Testis (tissue), 3 donors: ENCODE measurements around the gene CC2D1B. TPM values are rescaled to one million over a fixed set of nuclear protein-coding genes. Genes with fewer than 3 reads are reported as not detected.

Experiments
- DNase-seq: peaks from one replicate; pipeline ENCODE4 v3.0.0-alpha.2; 2019
- H3K27ac ChIP-seq, 2 donors: fragments of 200-600 bp; sonication (generic); one replicate each; pipeline ENCODE4 v1.5.1; 2019
- H3K27me3 ChIP-seq: fragments of 200-600 bp; sonication (generic); one replicate; pipeline ENCODE4 v1.5.1; 2019
- H3K36me3 ChIP-seq: fragments of 200-600 bp; sonication (generic); one replicate; pipeline ENCODE4 v1.5.1; 2017; ENCODE audit warnings: low read depth; ENCODE audit errors: missing control alignments
- H3K4me1 ChIP-seq: fragments of 200-600 bp; sonication (generic); one replicate; pipeline ENCODE4 v1.5.1; 2019
- H3K4me3 ChIP-seq, 2 donors: fragments of 200-600 bp; sonication (generic); one replicate each; pipeline ENCODE4 v1.5.1; 2017 to 2019
- H3K9me3 ChIP-seq: fragments of 200-600 bp; sonication (generic); one replicate; pipeline ENCODE4 v1.5.1; 2017
- CTCF ChIP-seq, 3 experiments: fragments of 450-650 bp in 2 of 3; fragments of 200-600 bp in 1 of 3; sonication (generic) in 1 of 3; IDR thresholded peaks; one replicate each; pipeline ENCODE4 v1.5.1; 2016 to 2019; ENCODE audit warnings: antibody characterized with exemption in 3 of 3, mild to moderate bottlenecking in 2 of 3, moderate library complexity in 1 of 3
- POLR2A ChIP-seq: fragments of 450-650 bp; IDR thresholded peaks from one replicate; pipeline ENCODE4 v1.6.1; 2017; ENCODE audit warnings: antibody characterized with exemption, mild to moderate bottlenecking, moderate library complexity
- WGBS, 2 donors: methylation state at CpG; one replicate each; pipeline ENCODE4 v1.1.5; 2018; 5-methylcytosine and 5-hydroxymethylcytosine counted together
- intact Hi-C: fragments of 100-400 bp; cut with DNase I; formaldehyde crosslinking; loops from one replicate; pipeline ENCODE4 v1.15.1; 2023; ENCODE audit warnings: low total_unique reads
- polyA plus RNA-seq: library from polyadenylated mRNA; stranded (reverse); fragments of 350-450 nt; fragmentation: Illumina TruSeq; extraction: RNeasy Lipid Tissue Mini Kit (QIAGEN cat#74804); gene quantifications from one replicate; pipeline ENCODE4 v1.2.3, GENCODE V29; 2014; ENCODE audit warnings: low read depth, low replicate concordance; ENCODE audit not compliant: insufficient read depth
- total RNA-seq, 2 donors: library from RNA; depleted of rRNA; stranded (reverse); fragments of >200 nt; gene quantifications; one replicate each; pipeline ENCODE4 v1.2.3, GENCODE V29; 2016

CC2D1B gene
- total and polyA plus RNA-seq, 3 donors from 2014 or later: 37.0 to 62.0 (median 51.0) TPM

GRCh38 chr1:52368383-52369172 is 2.6 kb upstream of the CC2D1B start:
- Histone ChIP-seq H3K27me3 (no peaks in the 10 kb centered on the region), H3K9me3 (no peaks in the 10 kb centered on the region), H3K4me1 (peaks cover 10% of the 10 kb centered on the region), H3K4me3 (peak overlapping the region; percentile 42 to 59), H3K27ac (peak overlapping the region in 1 of 2 donors; percentile 7), H3K36me3 (no peaks in the 10 kb centered on the region)
- peak; percentile 60 for DNase-seq
- intact Hi-C loops: no loop called here
- no peak for TF ChIP-seq POLR2A
- no peak for TF ChIP-seq CTCF (IDR thresholded peaks at IDR 0.05)
- 10 to 14% methylated on average over 33 to 40 of the region's 51 CpGs for WGBS, 2 donors

DNA sequence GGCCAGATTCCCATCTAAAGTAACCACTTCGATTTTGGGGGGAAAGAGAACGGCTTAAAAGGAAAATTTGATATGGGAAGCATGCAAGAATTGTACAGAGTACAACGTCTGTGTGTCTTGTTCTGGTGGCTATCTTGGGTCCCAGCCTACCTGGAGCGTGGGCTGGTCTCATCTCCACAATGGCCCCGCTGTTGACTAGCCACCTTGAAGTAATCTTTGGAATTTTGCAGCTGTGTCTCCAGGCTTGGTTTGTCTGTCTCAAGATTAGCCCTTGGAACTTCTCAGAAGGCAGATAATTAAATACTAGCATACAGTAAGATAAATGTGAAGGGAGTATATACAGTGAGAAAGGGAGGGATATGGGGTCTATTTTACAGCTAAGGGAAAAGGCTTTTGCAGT is 1.3 kb upstream of the CC2D1B start:
- Histone ChIP-seq H3K27me3 (no peaks in the 10 kb centered on the region), H3K4me1 (peaks cover 9% of the 10 kb centered on the region), H3K27ac (peak overlapping the region in 1 of 2 donors; percentile 94), H3K36me3 (no peaks in the 10 kb centered on the region), H3K4me3 (no peak overlapping the region), H3K9me3 (no peaks in the 10 kb centered on the region)
- DNase-seq: no peak
- WGBS, 2 donors: 34 to 36% methylated on average over 5 of the region's 5 CpGs
- TF ChIP-seq CTCF (IDR thresholded peaks at IDR 0.05) (no peak), POLR2A (no peak)
- intact Hi-C loops: no loop called here

GRCh38 chr1:52366517-52366827 is 467 bp upstream of the CC2D1B start:
- TF ChIP-seq CTCF (IDR thresholded peaks at IDR 0.05): no peak
- no peak for TF ChIP-seq POLR2A
- DNase-seq: no peak
- peaks cover 9% of the 10 kb centered on the region for H3K4me1 ChIP-seq
- 11 to 13% methylated on average over 8 of the region's 8 CpGs for WGBS, 2 donors
- H3K27ac ChIP-seq: peak overlapping the region; percentile 90 to 94
- H3K27me3 ChIP-seq: no peaks in the 10 kb centered on the region
- no peaks in the 10 kb centered on the region for H3K9me3 ChIP-seq
- peak overlapping the region; percentile 96 to 98 for H3K4me3 ChIP-seq
- H3K36me3 ChIP-seq: no peaks in the 10 kb centered on the region
- intact Hi-C loops: no loop called here

- H3K27ac ChIP-seq: peak overlapping the region; percentile 90 to 94
- intact Hi-C loops: no loop called here
- no peaks in the 10 kb centered on the region for H3K9me3 ChIP-seq
- peaks cover 9% of the 10 kb centered on the region for H3K4me1 ChIP-seq
- TF ChIP-seq POLR2A: no peak
- no peak for TF ChIP-seq CTCF (IDR thresholded peaks at IDR 0.05)
- no peaks in the 10 kb centered on the region for H3K36me3 ChIP-seq
- DNase-seq: peak; percentile 43
- peak overlapping the region; percentile 96 to 98 for H3K4me3 ChIP-seq
- 3% methylated on average over 19 to 22 of the region's 22 CpGs for WGBS, 2 donors
- no peaks in the 10 kb centered on the region for H3K27me3 ChIP-seq
These were observed 797 bp downstream of the CC2D1B start for GRCh38 chr1:52365071-52365745.
